ENCODE measurements around the gene WDR27. TPM values are rescaled to one million over a fixed set of nuclear protein-coding genes. Genes with fewer than 3 reads are reported as not detected.

Gene WDR27
- polyA plus RNA-seq, 1 donor from 2014 or later: 35.8 TPM

- Histone ChIP-seq H3K36me3 (ENCODE audit: insufficient read depth, low read length) (no peaks in the 10 kb centered on the region), H2AFZ (ENCODE audit: low read depth, low read length) (no peak overlapping the region), H3F3A (ENCODE audit: insufficient read depth, low read length, poor library complexity, severe bottlenecking) (no peaks in the 10 kb centered on the region), H3K9me2 (ENCODE audit: insufficient read depth, low read length) (no peaks in the 10 kb centered on the region), H3K9ac (ENCODE audit: low read length) (no peak overlapping the region), H3K4me2 (ENCODE audit: low read length) (no peak overlapping the region), H3K79me2 (replicated peaks; ENCODE audit: insufficient read depth, low read length) (no peaks in the 10 kb centered on the region), H4K20me1 (ENCODE audit: insufficient read depth) (no peaks in the 10 kb centered on the region), H3K27me3 (ENCODE audit: insufficient read depth, low read depth, low read length) (no peaks in the 10 kb centered on the region), H3K9me3 (ENCODE audit: low read length) (peaks cover 4% of the 10 kb centered on the region), H3K4me3 (ENCODE audit: low read length) (no peak overlapping the region), H3K27ac (ENCODE audit: low read length) (no peak overlapping the region)
- TF ChIP-seq TAF1 (IDR thresholded peaks at IDR 0.05; ENCODE audit: low read depth): no peak
- TF ChIP-seq SMC3 (conservative IDR thresholded peaks at IDR 0.05; ENCODE audit: poor library complexity): no peak
- no peak for TF ChIP-seq POLR2AphosphoS5 (IDR thresholded peaks at IDR 0.05)
- no peak for TF ChIP-seq EZH2 (IDR thresholded peaks at IDR 0.05; ENCODE audit: borderline replicate concordance, insufficient read depth, low read length, poor library complexity, severe bottlenecking)
- no peak for TF ChIP-seq MXI1 (conservative IDR thresholded peaks at IDR 0.05; ENCODE audit: poor library complexity, severe bottlenecking)
- TF ChIP-seq EP300 (conservative IDR thresholded peaks at IDR 0.05; ENCODE audit: poor library complexity, severe bottlenecking): no peak
Measured at GRCh38 chr6:169425628-169426370, 276.0 kb downstream of the WDR27 start.

- Histone ChIP-seq H3K9me2 (ENCODE audit: insufficient read depth, low read length) (no peaks in the 10 kb centered on the region), H2AFZ (ENCODE audit: low read depth, low read length) (no peak overlapping the region), H3K4me2 (ENCODE audit: low read length) (no peak overlapping the region), H4K20me1 (ENCODE audit: insufficient read depth) (no peaks in the 10 kb centered on the region), H3K9me3 (ENCODE audit: low read length) (no peaks in the 10 kb centered on the region), H3F3A (ENCODE audit: insufficient read depth, low read length, poor library complexity, severe bottlenecking) (no peaks in the 10 kb centered on the region), H3K27ac (ENCODE audit: low read length) (no peak overlapping the region), H3K79me2 (replicated peaks; ENCODE audit: insufficient read depth, low read length) (no peaks in the 10 kb centered on the region), H3K9ac (ENCODE audit: low read length) (no peak overlapping the region), H3K4me3 (ENCODE audit: low read length) (no peak overlapping the region), H3K27me3 (ENCODE audit: insufficient read depth, low read depth, low read length) (no peaks in the 10 kb centered on the region), H3K36me3 (ENCODE audit: insufficient read depth, low read length) (no peaks in the 10 kb centered on the region)
- no peak for TF ChIP-seq EZH2 (IDR thresholded peaks at IDR 0.05; ENCODE audit: borderline replicate concordance, insufficient read depth, low read length, poor library complexity, severe bottlenecking)
- no peak for TF ChIP-seq MXI1 (conservative IDR thresholded peaks at IDR 0.05; ENCODE audit: poor library complexity, severe bottlenecking)
- no peak for TF ChIP-seq TAF1 (IDR thresholded peaks at IDR 0.05; ENCODE audit: low read depth)
Measured at GRCh38 chr6:169424821-169425240, 277.0 kb downstream of the WDR27 start.

GRCh38 chr6:169424149-169424804, 277.6 kb downstream of the WDR27 start:
- H3K79me2 ChIP-seq (replicated peaks; ENCODE audit: insufficient read depth, low read length): no peaks in the 10 kb centered on the region
- H3K27ac ChIP-seq (ENCODE audit: low read length): no peak overlapping the region
- no peaks in the 10 kb centered on the region for H3K9me3 ChIP-seq (ENCODE audit: low read length)
- H3K27me3 ChIP-seq (ENCODE audit: insufficient read depth, low read depth, low read length): no peaks in the 10 kb centered on the region
- no peaks in the 10 kb centered on the region for H3K9me2 ChIP-seq (ENCODE audit: insufficient read depth, low read length)
- no peak overlapping the region for H3K9ac ChIP-seq (ENCODE audit: low read length)
- no peak overlapping the region for H3K4me3 ChIP-seq (ENCODE audit: low read length)
- H2AFZ ChIP-seq (ENCODE audit: low read depth, low read length): no peak overlapping the region
- TF ChIP-seq SMC3 (conservative IDR thresholded peaks at IDR 0.05; ENCODE audit: poor library complexity): no peak
- TF ChIP-seq EP300 (conservative IDR thresholded peaks at IDR 0.05; ENCODE audit: poor library complexity, severe bottlenecking): no peak
- no peak for TF ChIP-seq EZH2 (IDR thresholded peaks at IDR 0.05; ENCODE audit: borderline replicate concordance, insufficient read depth, low read length, poor library complexity, severe bottlenecking)
- TF ChIP-seq TAF1 (IDR thresholded peaks at IDR 0.05; ENCODE audit: low read depth): no peak
- TF ChIP-seq POLR2AphosphoS5 (IDR thresholded peaks at IDR 0.05): no peak
- TF ChIP-seq REST (IDR thresholded peaks at IDR 0.05; ENCODE audit: borderline replicate concordance): no peak
- no peak for TF ChIP-seq CTCF (IDR thresholded peaks at IDR 0.05; ENCODE audit: poor library complexity, severe bottlenecking)
- TF ChIP-seq MXI1 (conservative IDR thresholded peaks at IDR 0.05; ENCODE audit: poor library complexity, severe bottlenecking): no peak
- no peak for TF ChIP-seq RAD21 (conservative IDR thresholded peaks at IDR 0.05)
- no peaks in the 10 kb centered on the region for H3F3A ChIP-seq (ENCODE audit: insufficient read depth, low read length, poor library complexity, severe bottlenecking)
- H3K4me2 ChIP-seq (ENCODE audit: low read length): no peak overlapping the region
- H3K36me3 ChIP-seq (ENCODE audit: insufficient read depth, low read length): no peaks in the 10 kb centered on the region
- H4K20me1 ChIP-seq (ENCODE audit: insufficient read depth): no peaks in the 10 kb centered on the region

Measured in neural cell (in vitro differentiated cells).